Activated CD4-positive, alpha-beta memory T cell treated with anti-CD3 and anti-CD28 coated beads for 36 hours (primary cell): ENCODE measurements around the gene RNF169. TPM values are rescaled to one million over a fixed set of nuclear protein-coding genes. Genes with fewer than 3 reads are reported as not detected.

ENCODE experiments used
- CTCF ChIA-PET: fragments of 350-600 bp; sonication (Branson Sonifier 250); formaldehyde crosslinking; loops from one replicate; lab custom pipeline; 2021; ENCODE audit warnings: antibody characterized with exemption, inconsistent platforms; lab: Charles Lee
- POLR2A ChIA-PET: fragments of 350-600 bp; sonication (Branson Sonifier 250); formaldehyde crosslinking; loops from one replicate; lab custom pipeline; 2021; ENCODE audit warnings: antibody characterized with exemption; lab: Charles Lee
- DNase-seq: peaks from one replicate; pipeline ENCODE4 v3.0.0-alpha.2; 2020
- H3K27ac Mint-ChIP-seq: one replicate; pipeline ENCODE4 v1.8.0; 2021; ENCODE audit warnings: mixed read lengths
- H3K27me3 Mint-ChIP-seq: one replicate; pipeline ENCODE4 v1.8.0; 2021; ENCODE audit warnings: mixed read lengths
- H3K36me3 Mint-ChIP-seq: one replicate; pipeline ENCODE4 v1.8.0; 2021; ENCODE audit warnings: mixed read lengths
- H3K4me1 Mint-ChIP-seq: one replicate; pipeline ENCODE4 v1.8.0; 2021; ENCODE audit warnings: low read depth, mixed read lengths
- H3K4me3 Mint-ChIP-seq: one replicate; pipeline ENCODE4 v1.8.0; 2021; ENCODE audit warnings: mild to moderate bottlenecking, mixed read lengths
- H3K9me3 Mint-ChIP-seq: one replicate; pipeline ENCODE4 v1.8.0; 2021; ENCODE audit warnings: mixed read lengths
- intact Hi-C: fragments of 100-400 bp; cut with micrococcal nuclease; formaldehyde crosslinking; loops from one replicate; pipeline ENCODE4 v1.15.1; 2023
- total RNA-seq, 2 experiments: library from RNA; stranded (reverse); gene quantifications; one replicate each; pipeline ENCODE4 v1.2.3, GENCODE V29; 2021

Gene RNF169
- total RNA-seq, 2 experiments from 2014 or later: 14.3 to 14.9 TPM

- DNase-seq: no peak
- CTCF ChIA-PET: no interaction called here
- H3K4me3 Mint-ChIP-seq: no peak overlapping the region
- no peaks in the 10 kb centered on the region for H3K27me3 Mint-ChIP-seq
- H3K27ac Mint-ChIP-seq: no peak overlapping the region
- POLR2A ChIA-PET: interaction anchor here (0.8 kb wide), 1 partner anchor 11 kb away, joined by 3 read pairs; no protein-coding TSS in a partner anchor
- peaks cover 2% of the 10 kb centered on the region for H3K36me3 Mint-ChIP-seq
- intact Hi-C loops: no loop called here
- H3K4me1 Mint-ChIP-seq: peaks cover 34% of the 10 kb centered on the region
- no peaks in the 10 kb centered on the region for H3K9me3 Mint-ChIP-seq
Observed at GRCh38 chr11:74773476-74773875, 24.8 kb downstream of the RNF169 start.

GRCh38 chr11:74775762-74776161 is 27.1 kb downstream of the RNF169 start:
- H3K4me1 Mint-ChIP-seq: peaks cover 21% of the 10 kb centered on the region
- ChIA-PET CTCF (no interaction called here), POLR2A (no interaction called here)
- DNase-seq: no peak
- no peak overlapping the region for H3K4me3 Mint-ChIP-seq
- H3K27me3 Mint-ChIP-seq: no peaks in the 10 kb centered on the region
- peaks cover 2% of the 10 kb centered on the region for H3K36me3 Mint-ChIP-seq
- no peaks in the 10 kb centered on the region for H3K9me3 Mint-ChIP-seq
- H3K27ac Mint-ChIP-seq: no peak overlapping the region
- intact Hi-C loops: no loop called here

GRCh38 chr11:74776546-74776945 is 27.9 kb downstream of the RNF169 start:
- ChIA-PET POLR2A (interaction anchor here (0.6 kb wide), 1 partner anchor 24 kb away, joined by 3 read pairs; no protein-coding TSS in a partner anchor), CTCF (interaction anchor here (0.7 kb wide), 1 partner anchor 154 kb away, joined by 3 read pairs; no protein-coding TSS in a partner anchor)
- DNase-seq: no peak
- H3K27me3 Mint-ChIP-seq: no peaks in the 10 kb centered on the region
- H3K4me1 Mint-ChIP-seq: peaks cover 18% of the 10 kb centered on the region
- H3K36me3 Mint-ChIP-seq: peaks cover 2% of the 10 kb centered on the region
- intact Hi-C loops: no loop called here
- no peak overlapping the region for H3K4me3 Mint-ChIP-seq
- no peaks in the 10 kb centered on the region for H3K9me3 Mint-ChIP-seq
- no peak overlapping the region for H3K27ac Mint-ChIP-seq

- Mint-ChIP-seq H3K4me1 (peaks cover 18% of the 10 kb centered on the region), H3K27ac (no peak overlapping the region), H3K4me3 (no peak overlapping the region), H3K36me3 (peaks cover 2% of the 10 kb centered on the region), H3K27me3 (no peaks in the 10 kb centered on the region), H3K9me3 (no peaks in the 10 kb centered on the region)
- CTCF ChIA-PET: no interaction called here
- intact Hi-C loops: no loop called here
- POLR2A ChIA-PET: interaction anchor here (0.6 kb wide), 1 partner anchor 25 kb away, joined by 3 read pairs; no protein-coding TSS in a partner anchor
- no peak for DNase-seq
Observed at GRCh38 chr11:74777038-74777437, 28.4 kb downstream of the RNF169 start.

GRCh38 chr11:74777877-74778276 is 29.2 kb downstream of the RNF169 start:
- Mint-ChIP-seq H3K27me3 (no peaks in the 10 kb centered on the region), H3K4me3 (no peak overlapping the region), H3K27ac (no peak overlapping the region), H3K4me1 (peaks cover 20% of the 10 kb centered on the region), H3K9me3 (no peaks in the 10 kb centered on the region), H3K36me3 (peaks cover 2% of the 10 kb centered on the region)
- intact Hi-C loops: no loop called here
- ChIA-PET POLR2A (no interaction called here), CTCF (interaction anchor here (1.4 to 1.8 kb wide), 2 partner anchors 52 to 75 kb away, joined by 3 to 5 read pairs; no protein-coding TSS in a partner anchor)
- DNase-seq: no peak

- Mint-ChIP-seq H3K4me1 (peaks cover 27% of the 10 kb centered on the region), H3K4me3 (no peak overlapping the region), H3K9me3 (no peaks in the 10 kb centered on the region), H3K27me3 (no peaks in the 10 kb centered on the region), H3K27ac (no peak overlapping the region), H3K36me3 (peaks cover 2% of the 10 kb centered on the region)
- ChIA-PET CTCF (interaction anchor here (1.4 to 1.8 kb wide), 2 partner anchors 52 to 76 kb away, joined by 3 to 5 read pairs; no protein-coding TSS in a partner anchor), POLR2A (no interaction called here)
- no peak for DNase-seq
- intact Hi-C loops: no loop called here
Observed at GRCh38 chr11:74778581-74778980, 29.9 kb downstream of the RNF169 start.

- DNase-seq: no peak
- H3K9me3 Mint-ChIP-seq: no peaks in the 10 kb centered on the region
- peaks cover 34% of the 10 kb centered on the region for H3K4me1 Mint-ChIP-seq
- no peak overlapping the region for H3K27ac Mint-ChIP-seq
- ChIA-PET CTCF (interaction anchor here (0.9 to 1.2 kb wide), 2 partner anchors 41 to 79 kb away, joined by 3 to 5 read pairs; no protein-coding TSS in a partner anchor), POLR2A (interaction anchor here (1.4 kb wide), 1 partner anchor 31 kb away, joined by 3 read pairs; no protein-coding TSS in a partner anchor)
- no peaks in the 10 kb centered on the region for H3K27me3 Mint-ChIP-seq
- no peak overlapping the region for H3K4me3 Mint-ChIP-seq
- intact Hi-C loops: no loop called here
- peaks cover 2% of the 10 kb centered on the region for H3K36me3 Mint-ChIP-seq
Observed at GRCh38 chr11:74780248-74781005, 31.8 kb downstream of the RNF169 start.

- no peak overlapping the region for H3K4me3 Mint-ChIP-seq
- ChIA-PET POLR2A (interaction anchor here (0.6 to 0.7 kb wide), 2 partner anchors 33 to 1948 kb away, joined by 3 read pairs; no protein-coding TSS in a partner anchor), CTCF (interaction anchor here (1.0 to 1.4 kb wide), 2 partner anchors 16 to 357 kb away, joined by 3 to 4 read pairs; no protein-coding TSS in a partner anchor)
- no peaks in the 10 kb centered on the region for H3K36me3 Mint-ChIP-seq
- H3K27me3 Mint-ChIP-seq: no peaks in the 10 kb centered on the region
- DNase-seq: peak; percentile 21
- no peaks in the 10 kb centered on the region for H3K9me3 Mint-ChIP-seq
- intact Hi-C loops: loop anchor here (2.0 kb wide), 1 partner anchor 35 kb away; the partner anchor contains the start of gene RNF169
- H3K27ac Mint-ChIP-seq: no peak overlapping the region
- peaks cover 24% of the 10 kb centered on the region for H3K4me1 Mint-ChIP-seq
Observed at GRCh38 chr11:74783241-74783871, 34.7 kb downstream of the RNF169 start.

- Mint-ChIP-seq H3K4me1 (peaks cover 22% of the 10 kb centered on the region), H3K4me3 (no peak overlapping the region), H3K36me3 (no peaks in the 10 kb centered on the region), H3K9me3 (no peaks in the 10 kb centered on the region), H3K27me3 (no peaks in the 10 kb centered on the region), H3K27ac (no peak overlapping the region)
- POLR2A ChIA-PET: interaction anchor here (1.0 kb wide), 1 partner anchor 10 kb away, joined by 3 read pairs; no protein-coding TSS in a partner anchor
- CTCF ChIA-PET: interaction anchor here (1.2 to 1.4 kb wide), 2 partner anchors 59 to 356 kb away, joined by 4 read pairs; no protein-coding TSS in a partner anchor
- no peak for DNase-seq
- intact Hi-C loops: no loop called here
Observed at GRCh38 chr11:74784234-74784633, 35.6 kb downstream of the RNF169 start.

- Mint-ChIP-seq H3K27me3 (no peaks in the 10 kb centered on the region), H3K9me3 (no peaks in the 10 kb centered on the region), H3K4me3 (no peak overlapping the region), H3K4me1 (peaks cover 21% of the 10 kb centered on the region), H3K36me3 (peaks cover 4% of the 10 kb centered on the region), H3K27ac (no peak overlapping the region)
- intact Hi-C loops: no loop called here
- ChIA-PET POLR2A (interaction anchor here (1.0 kb wide), 1 partner anchor 11 kb away, joined by 3 read pairs; no protein-coding TSS in a partner anchor), CTCF (interaction anchor here (0.9 to 1.2 kb wide), 2 partner anchors 59 to 82 kb away, joined by 3 to 4 read pairs; no protein-coding TSS in a partner anchor)
- no peak for DNase-seq
Observed at GRCh38 chr11:74784726-74785125, 36.1 kb downstream of the RNF169 start.

GRCh38 chr11:74786574-74786973 is 37.9 kb downstream of the RNF169 start:
- Mint-ChIP-seq H3K27ac (no peak overlapping the region), H3K27me3 (no peaks in the 10 kb centered on the region), H3K36me3 (peaks cover 16% of the 10 kb centered on the region), H3K9me3 (no peaks in the 10 kb centered on the region), H3K4me3 (no peak overlapping the region), H3K4me1 (peaks cover 21% of the 10 kb centered on the region)
- intact Hi-C loops: no loop called here
- POLR2A ChIA-PET: no interaction called here
- CTCF ChIA-PET: no interaction called here
- no peak for DNase-seq
